ENCODE results near the gene SUMF2. TPM values are rescaled to one million over a fixed set of nuclear protein-coding genes. Genes with fewer than 3 reads are reported as not detected.
"Not testable (repeated sequence)": the region's sequence is repeated elsewhere in the genome, so short reads cannot be mapped to it uniquely, and the experiment has no call there.

SUMF2 gene
- total RNA-seq, 4 donors from 2014 or later: 50.3 to 88.1 (median 69.9) TPM

- no peak for DNase-seq
- intact Hi-C loops (cut with DNase I): no loop called here
These were observed 17.2 kb upstream of the SUMF2 start for GRCh38 chr7:56046721-56047445.

DNA sequence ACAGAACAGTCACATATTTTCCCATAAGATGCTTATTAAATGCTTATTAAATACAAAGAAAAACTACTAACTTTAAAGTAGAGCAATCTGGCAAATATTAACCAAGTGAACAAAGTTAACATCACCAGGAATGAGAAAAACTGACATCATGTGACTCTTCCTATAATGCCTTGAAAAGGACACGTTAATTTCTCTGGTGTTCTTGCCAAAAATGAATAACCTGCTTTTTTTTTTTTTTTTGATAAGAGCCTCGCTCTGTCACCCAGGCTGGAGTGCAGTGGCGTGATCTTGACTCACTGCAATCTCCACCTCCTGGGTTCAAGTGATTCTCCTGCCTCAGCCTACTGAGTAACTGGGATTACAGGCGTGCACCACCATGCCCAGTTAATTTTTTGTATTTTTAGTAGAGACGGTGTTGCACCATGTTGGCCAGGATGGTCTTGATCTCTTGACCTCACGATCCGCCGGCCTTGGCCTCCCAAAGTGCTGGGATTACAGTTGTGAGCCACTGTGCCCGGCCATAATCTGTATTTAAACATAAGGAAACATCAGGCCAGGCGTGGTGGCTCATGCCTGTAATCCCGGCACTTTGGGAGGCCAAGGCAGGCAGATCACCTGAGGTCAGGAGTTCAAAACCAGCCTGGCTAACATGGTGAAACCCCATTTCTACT lies 16.5 kb upstream of the SUMF2 start:
- H3K36me3 ChIP-seq; intact Hi-C loops (cut with DNase I); DNase-seq; H3K27me3 ChIP-seq; H3K9me3 ChIP-seq; H3K4me3 ChIP-seq: not testable (repeated sequence)
- WGBS, 2 donors: 38 to 75% methylated on average over 4 to 11 of the region's 11 CpGs
- peak overlapping the region in 3 of 4 donors; percentile 55 to 80 (median 66) for H3K27ac ChIP-seq
- peaks cover 3 to 56% (median 25%) of the 10 kb centered on the region in 3 donors for H3K4me1 ChIP-seq

More at GRCh38 chr7:56046721-56047445, 17.2 kb upstream of the SUMF2 start:
- Histone ChIP-seq H3K4me3 (no peak overlapping the region), H3K4me1 (peaks cover 3 to 50% (median 21%) of the 10 kb centered on the region in 3 donors), H3K27ac (peak overlapping the region; percentile 43 to 80 (median 60)), H3K36me3 (peaks cover 0 to 7% (median 0%) of the 10 kb centered on the region in 3 donors), H3K9me3 (no peaks in the 10 kb centered on the region), H3K27me3 (no peaks in the 10 kb centered on the region)
- no peak for TF ChIP-seq CTCF (IDR thresholded peaks at IDR 0.05)
- TF ChIP-seq POLR2A (IDR thresholded peaks at IDR 0.05): no peak
- 26 to 32% methylated on average over 5 of the region's 5 CpGs for WGBS, 2 donors

DNA sequence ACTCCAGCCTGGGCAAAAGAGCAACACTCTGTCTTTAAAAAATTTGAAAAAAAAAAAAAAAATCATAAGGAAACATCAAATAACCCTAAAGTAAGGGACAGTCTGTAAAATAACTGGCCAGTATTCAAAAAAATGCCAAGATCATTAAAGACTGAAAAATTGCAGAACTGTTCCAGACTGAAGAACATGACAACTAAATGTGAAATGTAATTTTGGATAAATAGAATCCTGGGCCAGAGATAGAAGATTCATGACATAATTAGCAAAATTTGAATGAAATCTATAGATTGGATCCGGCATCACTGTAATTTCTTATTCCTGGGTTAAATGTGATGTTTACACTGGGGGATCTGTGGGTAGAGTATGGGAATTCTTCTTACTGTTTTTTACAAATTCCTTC lies 15.8 kb upstream of the SUMF2 start:
- Histone ChIP-seq H3K9me3 (no peaks in the 10 kb centered on the region), H3K4me1 (peaks cover 8 to 63% (median 32%) of the 10 kb centered on the region in 3 donors), H3K36me3 (peaks cover 0 to 6% (median 0%) of the 10 kb centered on the region in 3 donors), H3K27me3 (no peaks in the 10 kb centered on the region), H3K4me3 (no peak overlapping the region), H3K27ac (peak overlapping the region in 2 of 4 donors; percentile 36 to 80)
- TF ChIP-seq POLR2A (IDR thresholded peaks at IDR 0.05): no peak
- no peak for TF ChIP-seq CTCF (IDR thresholded peaks at IDR 0.05)
- no peak for DNase-seq
- intact Hi-C loops (cut with DNase I): no loop called here
- WGBS, 2 donors: 74 to 88% methylated on average over 1 of the region's 1 CpG

DNA sequence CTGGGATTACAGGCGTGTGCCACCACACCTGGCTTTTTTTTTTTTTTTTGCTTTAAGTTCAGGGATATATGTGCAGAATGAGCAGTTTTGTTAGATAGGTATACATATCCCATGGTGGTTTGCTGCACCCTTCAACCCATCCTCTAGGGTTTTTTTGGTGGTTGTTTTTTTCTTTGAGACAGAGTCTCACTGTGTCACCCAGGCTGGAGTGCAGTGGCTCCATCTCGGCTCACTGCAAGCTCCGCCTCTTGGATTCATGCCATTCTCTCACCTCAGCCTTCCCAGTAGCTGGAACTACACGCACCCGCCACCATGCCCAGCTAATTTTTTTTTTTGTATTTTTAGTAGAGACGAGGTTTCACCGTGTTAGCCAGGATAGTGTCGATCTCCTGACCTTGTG lies 15.3 kb upstream of the SUMF2 start:
- H3K27me3 ChIP-seq; intact Hi-C loops (cut with DNase I); H3K4me3 ChIP-seq; H3K9me3 ChIP-seq; DNase-seq: not testable (repeated sequence)
- H3K27ac ChIP-seq: peak overlapping the region in 2 of 4 donors; percentile 25 to 26
- H3K4me1 ChIP-seq: peaks cover 8 to 68% (median 33%) of the 10 kb centered on the region in 3 donors
- H3K36me3 ChIP-seq: peaks cover 0 to 11% (median 0%) of the 10 kb centered on the region in 3 donors
- WGBS, 2 donors: 45 to 70% methylated on average over 8 of the region's 8 CpGs

GRCh38 chr7:56051053-56051338 lies 13.1 kb upstream of the SUMF2 start:
- 0% methylated on average over 3 to 7 of the region's 9 CpGs for WGBS, 2 donors
- intact Hi-C loops (cut with DNase I): no loop called here
- Histone ChIP-seq H3K27ac (peak overlapping the region; percentile 92 to 96 (median 94)), H3K4me1 (peaks cover 8 to 72% (median 33%) of the 10 kb centered on the region in 3 donors), H3K36me3 (peaks cover 0 to 33% (median 8%) of the 10 kb centered on the region in 3 donors), H3K27me3 (no peaks in the 10 kb centered on the region), H3K9me3 (no peaks in the 10 kb centered on the region), H3K4me3 (peak overlapping the region; percentile 70 to 100 (median 80))
- DNase-seq: no peak
- TF ChIP-seq CTCF (IDR thresholded peaks at IDR 0.05) (no peak), POLR2A (IDR thresholded peaks at IDR 0.05) (no peak)
